T-cell (primary cell): ENCODE results near the gene GORASP2. TPM values are rescaled to one million over a fixed set of nuclear protein-coding genes. Genes with fewer than 3 reads are reported as not detected.
A peak's percentile ranks its signal among the peaks of the same experiment; 100 is the strongest.

Experiments used
- ATAC-seq, 4 experiments: fragments of 200-7000 bp in 3 of 4; fragments of 150-1000 bp in 1 of 4; cut with Tn5 transposase; replicated peaks in 1 of 4; 1 replicate in 3 of 4; 2 replicates in 1 of 4; pipeline ENCODE4 v1.10.0; 2021; ENCODE audit warnings: moderate library complexity in 3 of 4, mild to moderate bottlenecking in 2 of 4, moderate number of reproducible peaks in 1 of 4
- CTCF ChIA-PET, 2 donors: fragments of 300-600 bp; sonication (Branson Sonifier 250); formaldehyde crosslinking; loops; one replicate each; lab custom pipeline; 2022; ENCODE audit warnings: antibody characterized with exemption in 2 of 2; lab: Charles Lee
- POLR2A ChIA-PET, 2 donors: fragments of 300-600 bp; sonication (Branson Sonifier 250); formaldehyde crosslinking; loops; one replicate each; lab custom pipeline; 2022; ENCODE audit warnings: antibody characterized with exemption in 2 of 2; lab: Charles Lee
- DNase-seq, 35 experiments: peaks; one replicate each; pipeline versions ENCODE4 v3.0.0 to v3.0.0-alpha.2; 2013 to 2023
- H3K27ac ChIP-seq: one replicate; pipeline ENCODE4 v1.5.1; 2013; ENCODE audit warnings: low read length
- H3K27me3 ChIP-seq, 2 experiments: replicated peaks in 1 of 2; 1 replicate in 1 of 2; 2 replicates in 1 of 2; pipeline versions ENCODE4 v1.6.1 to v1.7.0; 2013; ENCODE audit warnings: low read length in 1 of 2, mixed read lengths in 1 of 2; ENCODE audit not compliant: control insufficient read depth in 2 of 2, insufficient read depth in 2 of 2; ENCODE audit errors: extremely low read depth in 1 of 2
- H3K36me3 ChIP-seq, 2 donors: 1 replicate in 1 of 2; 2 replicates in 1 of 2; pipeline versions ENCODE4 v1.6.1 to v1.7.0; 2013; ENCODE audit warnings: low read length in 1 of 2; ENCODE audit not compliant: control insufficient read depth in 2 of 2, insufficient read depth in 1 of 2; ENCODE audit errors: extremely low read depth in 1 of 2
- H3K4me1 ChIP-seq, 2 experiments: 1 replicate in 1 of 2; 2 replicates in 1 of 2; pipeline versions ENCODE4 v1.6.1 to v1.7.0; 2013; ENCODE audit warnings: low read length in 2 of 2, mixed read lengths in 1 of 2; ENCODE audit not compliant: insufficient read depth in 2 of 2, control insufficient read depth in 1 of 2; ENCODE audit errors: extremely low read depth in 1 of 2
- H3K4me3 ChIP-seq, 2 donors: 1 replicate in 1 of 2; 2 replicates in 1 of 2; pipeline versions ENCODE4 v1.5.1 to v1.7.0; 2013; ENCODE audit warnings: mild to moderate bottlenecking in 2 of 2, low read length in 1 of 2, moderate library complexity in 1 of 2; ENCODE audit not compliant: control insufficient read depth in 1 of 2; ENCODE audit errors: extremely low read depth in 1 of 2
- H3K9me3 ChIP-seq: 2 replicates; pipeline ENCODE4 v1.7.0; 2013
- H3K27ac Mint-ChIP-seq, 2 donors: one replicate each; pipeline ENCODE4 v1.8.0; 2020 to 2021; ENCODE audit warnings: mild to moderate bottlenecking in 2 of 2, mixed read lengths in 2 of 2
- H3K27me3 Mint-ChIP-seq, 2 donors: one replicate each; pipeline ENCODE4 v1.8.0; 2021 to 2022; ENCODE audit warnings: mixed read lengths in 2 of 2
- H3K36me3 Mint-ChIP-seq: one replicate; pipeline ENCODE4 v1.8.0; 2021; ENCODE audit warnings: mixed read lengths
- H3K4me1 Mint-ChIP-seq, 3 donors: one replicate each; pipeline ENCODE4 v1.8.0; 2020 to 2022; ENCODE audit warnings: mixed read lengths in 3 of 3, mild to moderate bottlenecking in 1 of 3
- H3K4me3 Mint-ChIP-seq, 3 donors: one replicate each; pipeline ENCODE4 v1.8.0; 2020 to 2022; ENCODE audit warnings: mild to moderate bottlenecking in 3 of 3, mixed read lengths in 3 of 3, moderate library complexity in 3 of 3
- H3K9me3 Mint-ChIP-seq, 3 donors: one replicate each; pipeline ENCODE4 v1.8.0; 2020 to 2022; ENCODE audit warnings: mixed read lengths in 3 of 3
- WGBS: methylation state at CpG from one replicate; pipeline ENCODE4 v1.1.5; 2013; ENCODE audit warnings: missing lambda C conversion rate; ENCODE audit not compliant: insufficient coverage; 5-methylcytosine and 5-hydroxymethylcytosine counted together
- total RNA-seq, 35 experiments: library from RNA in 6 of 35; stranded (reverse) in 6 of 35; fragments of 120-200 nt in 1 of 35; gene quantifications; one replicate each; pipeline versions ENCODE4 v1.2.1 to v1.2.4 and lab custom pipeline; 2013 to 2026

Gene GORASP2
- total RNA-seq, 5 donors from 2014 or later (not counting 1 experiment from before 2014, with no cell fraction given), result 61.6 to 81.1 (median 71.0) TPM

DNA sequence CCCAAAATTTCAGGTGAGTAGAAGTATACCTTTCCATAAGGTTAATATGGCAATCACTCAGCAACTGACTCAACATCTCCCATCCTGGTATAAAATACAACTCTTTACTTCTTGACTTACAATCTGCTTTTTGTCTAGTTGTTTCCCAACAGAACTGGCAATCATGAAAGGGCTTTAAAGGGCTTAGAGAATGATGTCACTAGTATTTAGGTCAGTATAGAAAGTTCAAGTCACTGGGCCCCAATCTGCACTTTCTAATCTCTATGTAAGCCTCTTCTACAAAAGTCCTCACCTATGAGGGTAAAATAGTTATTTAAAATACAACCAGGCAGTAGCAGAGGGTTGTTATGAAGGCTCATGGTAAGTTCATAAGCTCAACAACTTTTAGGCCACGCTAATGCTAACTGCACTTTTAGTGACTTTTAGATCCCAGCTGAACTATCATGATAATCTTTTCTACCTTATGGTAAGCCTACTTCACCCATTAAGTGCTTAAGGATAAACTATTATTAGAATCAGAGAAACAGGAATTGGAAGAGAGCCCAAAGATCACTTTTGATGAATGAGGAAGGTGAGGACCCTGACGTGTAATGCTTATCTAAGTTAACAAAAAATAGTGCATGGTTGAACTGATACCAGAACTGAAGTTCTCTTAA is 79.6 kb downstream of the GORASP2 start:
- H3K4me3 Mint-ChIP-seq, result no peak overlapping the region
- Histone ChIP-seq H3K27ac (no peak overlapping the region), H3K9me3 (no peaks in the 10 kb centered on the region), H3K36me3 (peaks cover 6 to 57% of the 10 kb centered on the region in 2 donors), H3K27me3 (no peaks in the 10 kb centered on the region), H3K4me1 (no peaks in the 10 kb centered on the region), H3K4me3 (no peak overlapping the region)
- H3K4me1 Mint-ChIP-seq, result peaks cover 0 to 3% (median 1%) of the 10 kb centered on the region in 3 donors
- peaks cover 59% of the 10 kb centered on the region for H3K36me3 Mint-ChIP-seq
- no peaks in the 10 kb centered on the region for H3K9me3 Mint-ChIP-seq
- DNase-seq, result no peak
- H3K27ac Mint-ChIP-seq, result peak overlapping the region; percentile 22 to 53
- no CpG with 5 or more reads among the region's 2 CpGs for WGBS
- H3K27me3 Mint-ChIP-seq, result no peaks in the 10 kb centered on the region
- ATAC-seq, result no peak
- ChIA-PET POLR2A (no interaction called here), CTCF (no interaction called here)

DNA sequence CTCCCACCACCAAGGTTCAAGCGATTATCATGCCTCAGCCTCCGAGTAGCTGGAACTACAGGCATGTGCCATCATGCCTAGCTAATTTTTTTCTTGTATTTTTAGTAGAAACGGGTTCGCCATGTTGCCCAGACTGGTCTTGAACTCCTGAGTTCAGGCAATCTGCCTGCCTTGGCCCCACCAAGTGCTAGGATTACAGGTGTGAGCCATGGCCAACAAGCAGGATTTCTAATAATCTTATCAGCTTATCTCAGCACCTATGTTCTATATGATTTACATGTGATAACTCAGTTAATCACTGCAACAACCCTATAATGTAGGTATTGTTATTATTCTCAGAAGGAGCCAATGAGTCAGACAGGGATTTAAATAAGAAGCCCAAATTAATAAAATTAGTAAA is 80.3 kb downstream of the GORASP2 start:
- Mint-ChIP-seq H3K27me3 (no peaks in the 10 kb centered on the region), H3K36me3 (peaks cover 59% of the 10 kb centered on the region), H3K27ac (peak overlapping the region; percentile 15 to 40), H3K9me3 (no peaks in the 10 kb centered on the region), H3K4me1 (peaks cover 0 to 3% (median 1%) of the 10 kb centered on the region in 3 donors), H3K4me3 (no peak overlapping the region)
- ChIA-PET CTCF (interaction anchor here (0.7 to 1.2 kb wide), 2 partner anchors 46 to 128 kb away, joined by 3 to 5 read pairs; no protein-coding TSS in a partner anchor), POLR2A (no interaction called here)
- no peaks in the 10 kb centered on the region for H3K9me3 ChIP-seq
- no peak for ATAC-seq
- 100% methylated on average over 3 of the region's 4 CpGs for WGBS
- no peak overlapping the region for H3K27ac ChIP-seq
- no peak overlapping the region for H3K4me3 ChIP-seq
- H3K4me1 ChIP-seq, result no peaks in the 10 kb centered on the region
- no peaks in the 10 kb centered on the region for H3K27me3 ChIP-seq
- peaks cover 6 to 57% of the 10 kb centered on the region in 2 donors for H3K36me3 ChIP-seq
- DNase-seq, result no peak

DNA sequence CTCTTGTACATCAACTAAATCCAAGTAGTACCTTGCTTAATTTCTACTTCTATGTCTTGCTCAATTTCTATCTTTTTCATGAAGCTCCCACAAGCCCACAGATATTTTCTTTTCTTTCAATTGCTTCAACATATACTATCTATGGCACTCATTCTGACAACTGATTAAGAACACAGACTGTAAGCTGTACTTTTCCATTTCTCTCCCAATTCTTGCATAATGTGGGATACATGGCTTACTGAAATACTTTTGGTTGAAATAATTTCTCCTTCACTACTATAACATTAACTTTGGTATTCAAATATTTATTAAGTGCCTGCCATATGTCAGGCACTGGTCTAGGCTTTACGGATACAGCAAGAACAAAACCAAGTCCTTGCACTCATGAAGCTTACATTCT is 84.8 kb downstream of the GORASP2 start:
- Mint-ChIP-seq H3K4me3 (no peak overlapping the region), H3K36me3 (peaks cover 43% of the 10 kb centered on the region), H3K27me3 (no peaks in the 10 kb centered on the region), H3K9me3 (no peaks in the 10 kb centered on the region), H3K27ac (no peak overlapping the region), H3K4me1 (peaks cover 15 to 18% (median 18%) of the 10 kb centered on the region in 3 donors)
- POLR2A ChIA-PET, result interaction anchor here in 1 of 2 donors (0.7 kb wide), 1 partner anchor 396 kb away, joined by 6 read pairs; no protein-coding TSS in a partner anchor
- no peaks in the 10 kb centered on the region for H3K27me3 ChIP-seq
- no peaks in the 10 kb centered on the region for H3K9me3 ChIP-seq
- no peak overlapping the region for H3K4me3 ChIP-seq
- H3K36me3 ChIP-seq, result peaks cover 0 to 40% of the 10 kb centered on the region in 2 donors
- H3K27ac ChIP-seq, result no peak overlapping the region
- CTCF ChIA-PET, result no interaction called here
- peaks cover 0 to 2% of the 10 kb centered on the region in 2 experiments for H3K4me1 ChIP-seq
- WGBS, result no CpG with 5 or more reads among the region's 1 CpG
- DNase-seq (no peak), ATAC-seq (no peak)

DNA sequence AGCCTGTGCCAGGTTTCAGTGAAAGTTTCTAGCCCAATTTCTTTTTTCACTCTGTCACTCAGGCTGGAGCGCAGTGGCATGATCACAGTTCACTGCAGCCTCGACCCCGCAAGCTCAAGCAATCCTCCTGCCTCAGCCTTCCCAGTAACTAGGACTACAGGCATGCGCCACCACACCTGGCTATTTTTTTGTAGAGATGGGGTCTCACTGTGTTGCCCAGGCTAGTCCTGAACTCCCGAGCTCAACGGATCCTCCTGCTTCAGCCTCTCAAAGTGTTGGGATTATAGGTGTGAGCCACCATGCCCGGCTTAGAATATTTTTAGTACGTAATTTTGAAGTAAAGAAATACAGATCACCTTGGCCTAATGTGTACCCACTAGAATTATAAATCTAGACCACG is 87.1 kb downstream of the GORASP2 start:
- H3K4me1 Mint-ChIP-seq, result peaks cover 29 to 36% (median 32%) of the 10 kb centered on the region in 3 donors
- Histone ChIP-seq H3K4me1 (peaks cover 4% of the 10 kb centered on the region in 2 experiments), H3K9me3 (no peaks in the 10 kb centered on the region), H3K36me3 (peaks cover 0 to 25% of the 10 kb centered on the region in 2 donors), H3K4me3 (no peak overlapping the region), H3K27me3 (no peaks in the 10 kb centered on the region), H3K27ac (no peak overlapping the region)
- CTCF ChIA-PET, result no interaction called here
- H3K36me3 Mint-ChIP-seq, result peaks cover 40% of the 10 kb centered on the region
- no peak overlapping the region for H3K4me3 Mint-ChIP-seq
- DNase-seq, result no peak
- no peak overlapping the region for H3K27ac Mint-ChIP-seq
- H3K27me3 Mint-ChIP-seq, result no peaks in the 10 kb centered on the region
- no CpG with 5 or more reads among the region's 9 CpGs for WGBS
- H3K9me3 Mint-ChIP-seq, result no peaks in the 10 kb centered on the region
- POLR2A ChIA-PET, result no interaction called here
- ATAC-seq, result no peak

Other genes with a start within 250 kb of the GORASP2 start
- gene SP5, start 213.9 kb upstream of the GORASP2 start, total RNA-seq, result not detected
- not detected for gene ERICH2, start 158.9 kb upstream of the GORASP2 start, total RNA-seq
- under 1 TPM in 1 of 5 donors, not detected in 4; 0.09 TPM for gene GAD1, start 112.4 kb upstream of the GORASP2 start, total RNA-seq
- gene TLK1, start 231.6 kb downstream of the GORASP2 start, total RNA-seq, result 100 to 1,000 TPM; 112 to 129 (median 120) TPM